ENCODE measurements around the gene TUNAR.
"Not testable (repeated sequence)": the region's sequence is repeated elsewhere in the genome, so short reads cannot be mapped to it uniquely, and the experiment has no call there.

The TUNAR gene

GRCh38 chr14:95920769-95921438 is 44.3 kb downstream of the TUNAR start:
- no peak for DNase-seq

DNA sequence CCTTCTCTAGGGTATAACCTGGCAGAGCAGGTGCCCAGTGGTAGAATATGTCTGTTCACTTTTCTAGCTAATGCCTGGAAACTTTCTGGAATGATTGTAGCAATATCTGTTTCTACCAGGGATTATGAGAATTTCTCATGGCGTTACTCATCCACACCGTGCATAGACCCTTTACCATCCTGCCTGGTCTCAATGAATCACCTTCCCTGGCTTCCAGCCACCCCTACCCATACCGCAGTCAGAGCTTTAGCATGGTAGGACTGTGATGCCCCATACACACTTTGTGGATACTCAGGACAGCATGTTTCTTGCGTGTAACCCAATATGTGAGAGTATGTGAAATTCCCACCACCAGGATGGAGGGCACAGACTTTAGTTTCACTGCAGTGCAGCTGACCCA is 45.4 kb downstream of the TUNAR start:
- no peak for DNase-seq

GRCh38 chr14:95928751-95929150 is 52.1 kb downstream of the TUNAR start:
- no peak for DNase-seq

- no peak for DNase-seq
These were observed 54.8 kb downstream of the TUNAR start for GRCh38 chr14:95931384-95931783.

DNA sequence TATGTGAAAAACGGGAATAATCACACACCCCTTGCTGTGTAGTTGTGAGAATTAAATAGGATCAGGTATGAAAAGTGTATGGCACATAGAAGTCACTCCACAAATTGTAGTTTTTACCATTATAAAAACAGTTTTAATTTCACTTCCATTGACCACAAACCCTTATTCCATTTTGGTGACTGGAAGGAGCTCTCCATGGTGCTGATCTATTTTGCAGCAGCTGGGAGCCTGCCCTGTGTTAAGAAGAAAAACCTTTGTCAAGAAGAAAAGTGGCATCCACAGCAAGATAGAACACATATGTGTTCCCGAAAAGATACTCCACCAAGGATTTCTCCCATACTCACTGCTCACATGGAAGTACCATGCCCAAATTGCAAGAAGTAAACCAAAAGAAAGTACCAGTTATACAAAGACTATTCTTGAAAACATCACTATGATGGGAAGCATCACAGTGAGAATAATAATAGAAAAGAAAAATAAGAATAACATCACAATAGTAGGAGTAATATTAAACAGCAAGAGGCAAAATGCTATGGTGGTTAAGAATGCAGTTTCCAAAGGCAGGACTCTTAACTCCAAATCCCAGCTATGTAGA is 58.7 kb downstream of the TUNAR start:
- no peak for DNase-seq

- no peak for DNase-seq
These were observed 59.4 kb downstream of the TUNAR start for GRCh38 chr14:95936041-95936440.

DNA sequence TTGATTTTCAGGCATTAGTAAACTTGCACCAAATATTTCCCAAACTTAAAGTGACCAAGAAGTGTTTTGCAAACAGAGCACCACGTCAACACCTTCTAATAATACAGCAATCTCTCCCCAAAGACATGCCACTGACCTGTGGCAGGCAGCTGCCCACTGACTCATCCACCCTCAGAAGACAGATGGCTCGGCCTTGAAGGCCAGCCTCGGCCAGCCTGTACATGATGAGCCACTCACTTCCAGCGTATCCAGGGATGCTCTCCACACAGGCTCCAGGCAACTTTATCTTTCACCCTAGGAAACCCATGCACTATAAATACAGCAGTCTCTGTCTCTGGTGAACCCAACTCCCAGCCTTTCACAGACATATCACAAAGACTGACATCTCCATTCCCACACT is 62.7 kb downstream of the TUNAR start:
- DNase-seq: no peak

DNA sequence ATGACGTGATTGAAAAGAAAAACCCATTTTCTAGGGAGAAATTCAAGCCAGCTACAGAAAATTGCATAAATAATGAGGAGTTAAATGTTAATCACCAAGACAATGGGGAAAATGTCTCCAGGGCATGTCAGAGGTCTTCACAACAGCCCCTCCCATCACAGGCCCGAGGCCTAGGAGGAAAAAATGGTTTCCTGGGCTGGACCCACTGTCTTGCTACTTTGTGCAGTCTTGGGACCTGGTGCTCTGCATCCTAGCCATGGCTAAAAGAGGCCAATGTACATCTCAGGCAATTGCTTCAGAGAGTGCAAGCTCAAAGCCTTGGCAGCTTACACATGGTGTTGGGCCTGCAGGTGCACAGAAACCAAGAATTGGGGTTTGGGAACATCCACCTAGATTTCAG is 65.3 kb downstream of the TUNAR start:
- DNase-seq: no peak

GRCh38 chr14:95943699-95944098 is 67.1 kb downstream of the TUNAR start:
- DNase-seq: peak; percentile 13

DNA sequence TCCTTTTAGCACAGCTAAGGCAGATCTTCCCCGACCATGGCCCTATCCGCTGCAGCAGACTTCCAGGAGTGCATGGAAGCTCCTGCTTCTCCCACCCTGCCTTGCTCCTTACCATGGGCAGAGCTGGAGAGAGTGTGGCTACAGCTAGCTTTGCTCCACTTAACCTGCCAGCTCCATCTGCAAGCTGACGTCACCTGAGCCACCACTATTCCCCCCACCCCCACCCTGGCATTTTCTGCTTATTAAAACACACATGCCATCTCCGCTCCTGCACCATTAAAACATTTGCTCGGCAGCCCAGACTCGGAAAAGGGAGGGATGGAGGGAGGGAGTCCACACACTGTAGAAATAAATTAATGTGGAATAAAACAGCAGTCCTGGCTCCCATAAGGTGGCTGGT is 67.8 kb downstream of the TUNAR start:
- no peak for DNase-seq

GRCh38 chr14:95946867-95947266 is 70.2 kb downstream of the TUNAR start:
- no peak for DNase-seq

DNA sequence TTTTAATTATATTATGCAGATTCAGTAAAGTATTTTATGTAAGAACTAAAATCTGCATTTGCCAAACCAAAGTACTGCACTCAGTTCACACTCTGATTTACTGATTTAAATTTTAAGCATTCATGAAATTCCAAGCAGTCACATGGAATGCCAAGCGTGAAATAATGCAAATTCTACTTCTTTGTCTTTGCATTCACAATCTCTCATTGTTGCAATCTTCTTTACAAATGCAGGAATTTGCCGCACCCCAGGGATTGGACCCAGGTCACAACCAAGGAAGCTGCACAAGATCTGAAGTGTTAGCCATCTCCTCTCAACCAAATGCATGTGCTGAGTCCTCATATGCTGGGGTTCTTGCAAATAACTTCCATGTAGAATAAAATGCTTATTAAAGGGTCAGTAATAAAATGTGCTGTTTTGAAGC is 71.9 kb downstream of the TUNAR start:
- no peak for DNase-seq

DNA sequence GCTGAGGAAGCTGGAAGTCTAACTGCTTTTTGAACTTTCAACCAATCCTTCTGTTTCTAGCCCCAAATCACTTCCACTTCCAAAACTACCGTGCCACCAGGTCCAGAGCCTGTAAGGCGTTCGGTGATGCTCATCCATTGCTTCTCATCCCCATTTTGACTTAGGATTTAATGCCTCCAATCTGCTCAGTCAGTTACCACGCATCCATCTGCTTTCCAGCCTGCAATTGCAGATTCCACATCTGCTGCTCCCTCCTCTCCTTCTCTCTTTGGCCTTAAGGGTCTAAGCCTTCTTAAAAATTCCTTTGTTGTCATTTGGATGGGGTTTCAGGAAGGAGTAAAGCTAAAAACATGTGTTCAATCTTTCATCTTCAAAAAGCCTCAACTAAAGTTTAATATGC is 74.7 kb downstream of the TUNAR start:
- no peak for DNase-seq

GRCh38 chr14:95953111-95953724 is 76.6 kb downstream of the TUNAR start:
- DNase-seq: no peak

- DNase-seq: no peak
These were observed 80.2 kb downstream of the TUNAR start for GRCh38 chr14:95956601-95957460.

- no peak for DNase-seq
These were observed 81.5 kb downstream of the TUNAR start for GRCh38 chr14:95958105-95958504.

DNA sequence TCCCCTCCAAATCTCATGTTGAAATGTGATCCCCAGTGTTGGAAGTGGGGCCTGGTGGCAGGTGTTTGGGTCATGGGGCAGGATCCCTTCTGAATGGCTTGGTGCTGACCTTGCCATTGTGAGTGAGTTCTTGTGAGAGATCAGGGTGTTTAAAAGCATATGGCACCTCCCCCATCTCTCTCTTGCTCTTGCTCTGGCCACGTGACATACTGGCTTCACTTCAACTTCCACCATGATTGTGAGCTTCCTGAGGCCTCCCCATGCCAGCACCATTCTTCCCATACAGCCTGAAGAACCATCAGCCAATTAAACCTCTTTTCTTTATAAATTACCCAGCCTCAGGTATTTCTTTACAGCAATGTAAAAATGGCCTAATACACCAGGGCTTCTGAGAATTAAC is 82.7 kb downstream of the TUNAR start:
- no peak for DNase-seq

GRCh38 chr14:95961481-95961880 is 84.8 kb downstream of the TUNAR start:
- no peak for DNase-seq

- no peak for DNase-seq
These were observed 88.3 kb downstream of the TUNAR start for GRCh38 chr14:95964901-95965300.

DNA sequence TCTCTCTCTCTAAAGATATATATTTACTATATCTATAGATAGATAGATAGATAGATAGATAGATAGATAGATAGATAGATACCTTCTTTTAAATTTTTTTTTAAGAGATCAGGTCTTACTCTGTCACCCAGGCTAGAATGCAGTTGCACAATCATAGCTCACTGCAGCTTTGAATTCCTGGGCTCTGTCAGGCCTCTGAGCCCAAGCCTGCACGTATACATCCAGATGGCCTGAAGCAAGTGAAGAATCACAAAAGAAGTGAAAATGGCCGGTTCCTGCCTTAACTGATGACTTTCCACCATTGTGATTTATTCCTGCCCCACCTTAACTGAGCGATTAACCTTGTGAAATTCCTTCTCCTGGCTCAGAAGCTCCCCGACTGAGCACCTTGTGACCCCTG is 91.4 kb downstream of the TUNAR start:
- DNase-seq: not testable (repeated sequence)
